ENCODE measurements around the gene CFAP20DC.
A peak's percentile ranks its signal among the peaks of the same experiment; 100 is the strongest.
"Not testable (repeated sequence)": the region's sequence is repeated elsewhere in the genome, so short reads cannot be mapped to it uniquely, and the experiment has no call there.

CFAP20DC gene

DNA sequence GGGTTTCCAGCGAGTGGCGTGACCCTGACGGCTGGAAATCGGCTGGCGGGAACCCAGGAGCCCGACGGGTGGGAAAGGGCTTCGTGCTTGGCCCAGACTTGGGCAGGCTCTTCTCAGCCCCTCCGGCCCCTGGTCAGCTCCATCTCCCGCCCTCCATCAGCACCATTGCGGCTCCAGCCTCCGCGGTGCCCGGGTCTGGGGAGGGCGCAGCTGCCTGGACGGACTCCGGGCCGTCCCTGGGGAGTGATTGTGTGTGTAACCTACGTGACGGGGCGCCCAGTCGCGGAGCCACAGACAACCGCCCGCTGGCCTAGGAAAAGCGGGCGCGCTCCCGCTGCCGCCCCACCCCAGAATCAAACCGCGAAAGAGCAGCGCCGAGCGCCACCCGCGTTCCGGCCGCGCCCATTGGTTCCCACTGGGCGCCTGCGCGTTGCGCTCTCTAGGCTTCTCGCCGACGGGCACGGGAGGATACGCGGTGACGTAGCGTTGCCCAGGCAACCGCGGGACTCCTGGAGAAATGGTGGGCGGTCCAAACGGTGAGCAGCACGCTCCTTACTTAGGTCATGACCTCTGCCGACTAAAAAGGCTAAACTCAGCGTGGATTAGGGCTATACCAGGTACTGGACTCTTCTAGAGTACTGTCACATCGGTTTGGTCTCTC is at the start of gene CFAP20DC:
CFAP20DC (minus strand) TSS at position 355 of the 661 bp plus-strand sequence. CDS start 394 bp downstream, outside the sequence.
- Mint-ChIP-seq H3K4me1 (peaks cover 4% of the 10 kb centered on the region), H3K4me3 (peak within 1 kb of the TSS; percentile 83), H3K36me3 (no peaks in the 10 kb centered on the region), H3K9me3 (no peaks in the 10 kb centered on the region), H3K27ac (peak within 1 kb of the TSS; percentile 77), H3K27me3 (no peaks in the 10 kb centered on the region)
- peak; percentile 98 for ATAC-seq

DNA sequence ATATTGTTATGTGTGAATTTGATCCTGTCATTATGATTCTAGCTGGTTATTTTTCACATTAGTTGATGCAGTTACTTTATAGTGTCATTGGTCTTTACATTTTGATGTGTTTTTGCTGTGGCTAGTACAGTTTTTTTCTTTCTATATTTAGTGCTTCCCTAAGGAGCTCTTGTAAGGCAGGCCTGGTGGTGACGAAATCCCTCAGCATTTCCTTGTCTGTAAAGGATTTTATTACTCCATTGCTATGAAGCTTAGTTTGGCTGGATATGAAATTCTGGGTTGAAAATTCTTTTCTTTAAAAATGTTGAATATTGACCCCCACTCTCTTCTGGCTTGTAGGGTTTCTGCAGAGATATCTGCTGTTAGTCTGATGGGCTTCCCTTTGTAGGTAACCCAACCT is 48.7 kb upstream of the CFAP20DC start:
- H3K4me1 Mint-ChIP-seq, H3K36me3 Mint-ChIP-seq, H3K27ac Mint-ChIP-seq, ATAC-seq, H3K4me3 Mint-ChIP-seq: not testable (repeated sequence)
- Mint-ChIP-seq H3K9me3 (peaks cover 16% of the 10 kb centered on the region), H3K27me3 (peaks cover 38% of the 10 kb centered on the region)

DNA sequence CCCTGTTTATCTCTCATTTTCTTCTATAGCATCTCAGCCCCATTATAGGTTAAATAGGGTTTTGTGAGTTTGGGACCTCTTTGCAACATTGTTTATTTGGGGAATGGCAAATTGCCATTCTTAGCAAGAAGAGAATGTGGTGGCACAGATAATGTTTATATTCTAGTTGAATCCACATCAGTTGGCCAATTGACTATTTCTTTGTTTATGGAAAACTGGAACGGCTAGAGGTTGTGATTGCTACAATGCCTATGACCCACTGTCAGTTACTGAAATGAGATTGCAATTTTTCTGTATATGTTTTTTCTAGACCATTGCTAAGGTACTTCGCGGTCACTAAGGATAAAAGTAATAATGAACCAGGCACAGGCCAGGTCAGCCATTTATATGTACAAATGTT is 44.6 kb upstream of the CFAP20DC start:
- H3K27me3 Mint-ChIP-seq, result peaks cover 18% of the 10 kb centered on the region

DNA sequence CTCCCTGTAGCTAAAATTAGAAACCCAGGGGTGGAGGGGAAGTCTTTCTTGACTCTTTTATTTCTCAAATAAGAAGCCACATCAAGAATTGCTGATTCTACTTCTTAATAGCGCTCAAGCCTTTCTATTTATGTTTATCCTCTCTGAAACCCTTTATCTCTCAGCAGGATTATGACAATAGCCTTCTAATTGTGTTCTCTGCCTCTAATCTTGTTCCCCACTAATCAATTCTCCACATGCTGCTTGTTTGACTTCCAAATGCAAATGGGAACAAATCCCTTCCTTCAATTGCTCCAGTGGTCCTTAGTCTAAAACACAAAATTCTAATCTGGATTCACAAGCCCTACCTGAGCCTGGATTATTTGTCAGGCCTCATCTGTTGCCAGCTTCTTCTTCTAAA is 43.7 kb upstream of the CFAP20DC start:
- H3K4me3 Mint-ChIP-seq, result no peak overlapping the region
- H3K36me3 Mint-ChIP-seq, result peaks cover 6% of the 10 kb centered on the region
- H3K9me3 Mint-ChIP-seq, result peaks cover 11% of the 10 kb centered on the region
- H3K27ac Mint-ChIP-seq, result no peak overlapping the region
- H3K4me1 Mint-ChIP-seq, result no peaks in the 10 kb centered on the region
- ATAC-seq, result no peak
- H3K27me3 Mint-ChIP-seq, result peaks cover 18% of the 10 kb centered on the region

More for the DNA sequence above, 44.6 kb upstream of the CFAP20DC start:
- ATAC-seq, result no peak
- Mint-ChIP-seq H3K4me3 (no peak overlapping the region), H3K4me1 (no peaks in the 10 kb centered on the region), H3K36me3 (peaks cover 6% of the 10 kb centered on the region), H3K27ac (no peak overlapping the region), H3K9me3 (peaks cover 16% of the 10 kb centered on the region)

DNA sequence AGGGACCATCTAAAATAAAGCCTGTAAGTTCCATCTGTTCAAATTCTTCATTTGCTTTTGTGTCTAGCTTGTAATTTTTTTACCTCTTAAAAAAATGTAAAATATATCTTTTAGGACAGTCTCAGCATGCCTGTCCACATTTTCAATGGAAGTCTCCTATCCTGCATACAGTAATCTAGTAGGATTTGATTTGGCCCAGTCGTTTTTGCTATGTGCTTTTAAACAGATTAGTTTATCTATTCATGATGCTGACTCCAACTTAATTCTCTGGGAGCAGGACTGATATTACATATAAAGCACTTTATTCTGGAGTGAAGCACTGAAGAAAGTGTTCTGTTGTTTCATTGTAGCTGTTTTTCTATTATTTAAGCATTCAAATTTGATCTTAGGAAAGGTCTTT is 38.9 kb upstream of the CFAP20DC start:
- no peak overlapping the region for H3K27ac Mint-ChIP-seq
- no peak overlapping the region for H3K4me3 Mint-ChIP-seq
- no peaks in the 10 kb centered on the region for H3K9me3 Mint-ChIP-seq
- no peaks in the 10 kb centered on the region for H3K36me3 Mint-ChIP-seq
- peaks cover 2% of the 10 kb centered on the region for H3K27me3 Mint-ChIP-seq
- no peaks in the 10 kb centered on the region for H3K4me1 Mint-ChIP-seq
- ATAC-seq, result no peak

DNA sequence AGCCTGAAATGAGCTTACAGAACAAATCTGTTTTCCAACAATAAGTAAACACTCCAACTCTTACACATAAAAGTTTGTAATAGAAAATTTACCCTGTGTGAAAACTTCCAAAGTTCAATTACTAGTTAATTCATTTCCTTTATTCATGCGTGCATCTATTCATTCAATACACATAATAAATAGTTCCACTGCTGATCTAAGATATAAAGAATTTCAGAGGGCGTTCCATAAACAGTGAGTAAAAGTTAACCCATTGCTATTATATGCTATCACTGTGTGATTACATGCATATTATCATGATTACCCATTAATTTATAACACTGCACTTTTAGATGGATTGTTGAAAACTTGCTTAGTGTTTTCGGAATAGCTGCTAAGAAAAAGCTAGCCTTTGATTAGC is 36.2 kb upstream of the CFAP20DC start:
- no peak for ATAC-seq
- no peaks in the 10 kb centered on the region for H3K4me1 Mint-ChIP-seq
- H3K9me3 Mint-ChIP-seq, result no peaks in the 10 kb centered on the region
- H3K27me3 Mint-ChIP-seq, result peaks cover 21% of the 10 kb centered on the region
- H3K4me3 Mint-ChIP-seq, result no peak overlapping the region
- H3K36me3 Mint-ChIP-seq, result no peaks in the 10 kb centered on the region
- no peak overlapping the region for H3K27ac Mint-ChIP-seq

DNA sequence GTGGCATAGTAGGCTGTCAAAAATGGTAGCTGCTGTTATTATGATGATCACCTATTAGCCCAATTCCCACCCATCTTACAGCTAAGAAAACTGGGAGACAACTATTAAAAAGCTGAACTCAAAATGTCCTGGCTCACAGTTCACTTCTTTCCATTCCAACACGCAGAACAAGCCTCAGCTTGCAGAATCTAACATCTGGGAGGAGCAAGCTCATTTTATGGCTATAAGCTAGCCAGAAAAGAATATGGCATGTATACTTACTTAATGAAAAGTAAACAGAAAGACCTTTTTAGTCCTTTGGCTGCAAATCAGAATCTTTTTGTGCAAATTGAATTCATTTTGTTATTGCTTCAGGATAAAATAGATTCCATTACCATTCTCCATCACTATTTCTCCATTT is 34.8 kb upstream of the CFAP20DC start:
- no peak for ATAC-seq
- Mint-ChIP-seq H3K9me3 (no peaks in the 10 kb centered on the region), H3K4me1 (no peaks in the 10 kb centered on the region), H3K27ac (no peak overlapping the region), H3K36me3 (no peaks in the 10 kb centered on the region), H3K27me3 (peaks cover 29% of the 10 kb centered on the region), H3K4me3 (no peak overlapping the region)

DNA sequence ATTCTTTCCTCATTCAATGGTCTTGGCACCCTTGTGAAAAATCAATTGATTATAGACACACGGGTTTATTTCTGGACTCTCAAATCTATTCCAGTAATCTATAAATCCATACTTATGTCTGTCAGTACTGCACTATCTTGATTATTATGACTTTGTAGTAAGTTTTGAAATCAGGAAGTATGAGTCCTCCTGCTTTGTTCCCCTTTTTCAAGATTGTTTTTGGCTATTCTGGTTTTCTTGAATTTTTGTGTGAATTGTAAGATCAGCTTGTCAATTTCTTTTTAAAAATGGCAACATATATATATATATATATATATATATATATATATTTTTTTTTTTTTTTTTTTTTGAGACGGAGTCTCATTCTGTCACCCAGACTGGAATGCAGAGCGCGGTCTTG is 32.3 kb upstream of the CFAP20DC start:
- H3K27ac Mint-ChIP-seq, result no peak overlapping the region

DNA sequence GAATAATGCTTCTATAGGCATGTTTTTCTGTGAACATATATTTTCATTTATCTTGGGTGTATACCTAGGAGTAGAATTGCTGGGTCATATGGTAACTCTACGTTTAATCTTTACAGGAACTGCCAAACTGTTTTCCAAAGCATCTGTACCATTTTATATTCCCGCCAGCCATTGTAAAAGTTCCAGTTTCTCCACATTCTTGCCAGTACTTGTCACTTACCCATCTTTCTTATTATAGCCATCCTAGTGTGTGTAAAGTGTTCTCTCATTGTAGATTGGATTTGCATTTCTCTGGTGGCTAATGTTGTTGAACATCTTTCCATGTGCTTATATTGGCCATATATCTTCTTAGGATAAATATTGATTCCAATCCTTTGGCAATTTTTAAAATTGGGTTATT is 31.2 kb upstream of the CFAP20DC start:
- H3K27me3 Mint-ChIP-seq, result peaks cover 29% of the 10 kb centered on the region
- no peaks in the 10 kb centered on the region for H3K36me3 Mint-ChIP-seq
- H3K9me3 Mint-ChIP-seq, result no peaks in the 10 kb centered on the region
- H3K4me3 Mint-ChIP-seq, result no peak overlapping the region
- no peak overlapping the region for H3K27ac Mint-ChIP-seq
- H3K4me1 Mint-ChIP-seq, result no peaks in the 10 kb centered on the region
- no peak for ATAC-seq

More for the DNA sequence above, 32.3 kb upstream of the CFAP20DC start:
- H3K27me3 Mint-ChIP-seq, result peaks cover 29% of the 10 kb centered on the region
- H3K9me3 Mint-ChIP-seq, result no peaks in the 10 kb centered on the region
- H3K4me3 Mint-ChIP-seq, result no peak overlapping the region
- ATAC-seq, result no peak
- no peaks in the 10 kb centered on the region for H3K36me3 Mint-ChIP-seq
- H3K4me1 Mint-ChIP-seq, result no peaks in the 10 kb centered on the region

DNA sequence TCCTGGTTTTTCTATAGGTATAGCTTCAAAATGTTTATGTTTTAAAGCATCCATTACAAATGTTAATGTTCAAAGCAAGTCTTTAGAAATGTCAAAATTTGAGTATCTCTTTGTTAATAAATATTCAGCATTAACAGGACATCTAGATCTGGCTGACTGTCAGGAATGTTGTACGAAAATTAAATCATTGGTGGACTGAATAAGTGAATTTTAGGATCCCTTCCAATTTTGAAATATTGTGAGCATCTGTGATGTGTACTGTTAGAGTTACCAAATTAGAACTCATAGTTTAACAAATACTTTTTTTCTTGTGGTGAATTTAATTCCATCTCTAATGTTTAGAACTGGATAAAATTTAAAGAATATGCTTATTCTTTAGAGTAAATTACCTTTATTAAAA is 30.1 kb upstream of the CFAP20DC start:
- H3K4me1 Mint-ChIP-seq, result no peaks in the 10 kb centered on the region
- no peaks in the 10 kb centered on the region for H3K36me3 Mint-ChIP-seq
- no peak for ATAC-seq
- no peaks in the 10 kb centered on the region for H3K9me3 Mint-ChIP-seq
- H3K4me3 Mint-ChIP-seq, result no peak overlapping the region
- no peak overlapping the region for H3K27ac Mint-ChIP-seq
- H3K27me3 Mint-ChIP-seq, result peaks cover 29% of the 10 kb centered on the region

DNA sequence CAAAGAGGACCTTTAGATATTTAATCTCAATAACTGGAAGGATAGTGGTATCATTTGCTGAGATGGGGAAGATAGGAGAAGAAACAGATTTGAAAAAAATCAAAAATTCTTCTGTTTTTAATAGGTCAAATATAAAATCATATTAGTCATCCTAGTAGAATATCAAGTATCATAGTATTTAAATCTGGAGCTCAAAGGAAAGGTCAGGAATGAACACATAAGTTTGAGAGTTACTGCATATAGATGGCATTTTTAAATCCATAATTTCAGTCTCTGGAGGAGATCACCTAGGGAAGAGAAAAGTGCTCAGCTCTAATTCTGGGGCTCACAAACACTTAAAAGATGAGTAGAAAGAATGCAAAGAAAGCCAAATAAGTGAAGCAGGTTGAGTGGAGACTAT is 24.9 kb upstream of the CFAP20DC start:
- H3K9me3 Mint-ChIP-seq, result no peaks in the 10 kb centered on the region
- no peaks in the 10 kb centered on the region for H3K36me3 Mint-ChIP-seq
- no peak for ATAC-seq
- no peaks in the 10 kb centered on the region for H3K4me1 Mint-ChIP-seq
- no peak overlapping the region for H3K4me3 Mint-ChIP-seq
- no peak overlapping the region for H3K27ac Mint-ChIP-seq
- H3K27me3 Mint-ChIP-seq, result peaks cover 26% of the 10 kb centered on the region

DNA sequence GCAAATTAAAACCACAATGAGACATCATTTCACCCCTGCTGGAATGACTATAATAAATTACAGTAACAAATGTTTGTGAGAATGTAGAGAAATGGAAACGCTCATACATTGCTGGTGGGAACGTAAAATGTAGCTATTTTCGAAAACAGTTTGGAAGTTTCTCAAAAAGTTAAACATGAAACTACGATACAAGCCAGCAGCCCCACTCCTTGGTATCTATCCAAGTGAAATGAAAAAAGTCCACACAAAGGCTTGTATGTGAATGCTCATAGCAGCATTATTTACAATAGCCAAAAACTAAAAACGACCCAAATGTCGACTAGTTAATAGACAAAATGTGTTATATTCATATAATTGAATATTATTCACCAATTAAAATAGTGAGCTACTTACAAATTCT is 22.9 kb upstream of the CFAP20DC start:
- no peaks in the 10 kb centered on the region for H3K4me1 Mint-ChIP-seq
- H3K27me3 Mint-ChIP-seq, result peaks cover 32% of the 10 kb centered on the region
- H3K36me3 Mint-ChIP-seq, result no peaks in the 10 kb centered on the region
- H3K9me3 Mint-ChIP-seq, result no peaks in the 10 kb centered on the region
- no peak overlapping the region for H3K4me3 Mint-ChIP-seq
- no peak overlapping the region for H3K27ac Mint-ChIP-seq
- no peak for ATAC-seq

DNA sequence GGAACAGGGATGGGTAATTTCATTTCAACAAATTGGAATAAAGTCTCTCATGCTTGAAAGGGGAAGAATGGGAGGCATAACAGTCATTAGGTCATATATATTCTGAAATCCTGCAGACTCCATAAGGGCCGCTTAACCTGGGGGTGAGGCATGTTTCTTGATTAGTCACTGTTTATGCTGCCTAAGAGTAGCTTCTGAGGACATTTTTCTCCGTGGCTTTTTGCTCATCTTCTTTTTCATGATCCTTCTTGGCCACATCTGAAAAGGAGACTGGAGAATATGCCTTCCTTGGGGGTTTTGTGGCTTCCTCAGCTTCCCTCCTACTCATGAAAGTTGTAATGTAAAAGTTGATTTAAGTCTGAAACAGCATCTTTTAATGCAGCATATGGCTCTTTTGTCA is 20.0 kb upstream of the CFAP20DC start:
- peaks cover 44% of the 10 kb centered on the region for H3K27me3 Mint-ChIP-seq
- no peak overlapping the region for H3K27ac Mint-ChIP-seq
- no peak overlapping the region for H3K4me3 Mint-ChIP-seq
- no peak for ATAC-seq
- H3K4me1 Mint-ChIP-seq, result no peaks in the 10 kb centered on the region
- no peaks in the 10 kb centered on the region for H3K36me3 Mint-ChIP-seq
- H3K9me3 Mint-ChIP-seq, result no peaks in the 10 kb centered on the region

DNA sequence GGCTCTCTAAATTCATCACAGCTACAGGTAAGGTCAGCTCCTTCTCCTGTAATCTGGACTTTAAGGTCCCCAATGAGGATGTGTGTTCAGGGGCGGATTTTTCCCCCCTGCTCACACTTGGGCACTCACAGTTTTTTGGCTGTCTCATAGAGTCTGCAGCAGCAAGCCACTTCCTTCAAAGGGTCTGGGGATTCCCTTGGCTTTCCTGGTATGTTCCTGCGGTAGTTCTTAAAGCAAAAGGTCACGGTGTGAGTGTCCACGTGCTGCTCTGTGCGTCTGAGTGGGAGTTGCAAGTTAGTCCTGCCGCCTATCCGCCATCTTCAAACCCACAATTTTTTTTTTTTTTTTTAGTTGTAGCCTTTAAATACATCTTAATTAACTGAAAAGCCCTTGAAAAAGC is 15.4 kb upstream of the CFAP20DC start:
- Mint-ChIP-seq H3K4me3 (no peak overlapping the region), H3K27me3 (peaks cover 60% of the 10 kb centered on the region), H3K36me3 (no peaks in the 10 kb centered on the region), H3K4me1 (no peaks in the 10 kb centered on the region), H3K9me3 (no peaks in the 10 kb centered on the region), H3K27ac (no peak overlapping the region)
- no peak for ATAC-seq

DNA sequence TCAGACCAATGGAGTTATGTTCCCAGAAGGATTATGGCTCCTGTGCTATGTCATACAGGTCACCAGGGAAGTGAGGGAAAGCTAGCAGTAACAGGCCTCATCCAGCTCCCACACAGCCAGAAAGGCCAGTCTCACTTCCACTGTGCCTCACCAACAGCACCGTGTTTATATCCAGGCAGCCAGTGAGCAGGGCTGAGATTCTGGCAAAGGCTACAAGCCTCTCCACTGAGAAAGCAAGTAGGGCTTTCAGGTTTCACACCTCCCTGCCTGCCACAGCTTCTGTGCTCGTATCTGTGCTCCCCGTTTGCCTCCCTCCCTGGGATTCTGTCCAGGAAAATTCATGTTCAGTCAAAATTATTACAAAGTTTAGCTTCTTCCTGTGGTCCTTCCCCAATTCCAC is 14.9 kb upstream of the CFAP20DC start:
- H3K9me3 Mint-ChIP-seq, result no peaks in the 10 kb centered on the region
- no peaks in the 10 kb centered on the region for H3K36me3 Mint-ChIP-seq
- no peaks in the 10 kb centered on the region for H3K4me1 Mint-ChIP-seq
- H3K4me3 Mint-ChIP-seq, result no peak overlapping the region
- no peak for ATAC-seq
- peaks cover 55% of the 10 kb centered on the region for H3K27me3 Mint-ChIP-seq
- no peak overlapping the region for H3K27ac Mint-ChIP-seq

DNA sequence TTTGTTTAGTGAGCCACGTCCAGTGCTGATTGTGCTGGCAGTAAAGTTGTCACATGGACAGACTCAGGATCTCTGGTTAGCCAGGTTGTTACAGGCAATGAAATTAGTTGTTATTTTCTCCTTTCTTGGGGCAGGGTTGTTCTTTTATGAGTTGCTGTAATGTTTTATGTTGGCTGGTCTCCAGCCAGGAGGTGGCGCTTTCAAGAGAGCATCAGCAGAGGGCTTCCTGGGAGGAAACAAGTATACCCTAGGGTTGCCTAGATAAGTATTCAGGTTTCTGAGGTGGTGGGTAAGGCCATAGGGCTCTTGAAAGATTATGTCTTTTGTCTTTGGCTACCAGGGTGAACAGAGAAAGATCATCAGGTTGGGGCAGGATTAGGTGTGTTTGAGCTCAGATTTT is 14.5 kb upstream of the CFAP20DC start:
- no peak for ATAC-seq
- peaks cover 50% of the 10 kb centered on the region for H3K27me3 Mint-ChIP-seq
- no peaks in the 10 kb centered on the region for H3K36me3 Mint-ChIP-seq
- no peak overlapping the region for H3K27ac Mint-ChIP-seq
- no peak overlapping the region for H3K4me3 Mint-ChIP-seq
- no peaks in the 10 kb centered on the region for H3K4me1 Mint-ChIP-seq
- H3K9me3 Mint-ChIP-seq, result no peaks in the 10 kb centered on the region

DNA sequence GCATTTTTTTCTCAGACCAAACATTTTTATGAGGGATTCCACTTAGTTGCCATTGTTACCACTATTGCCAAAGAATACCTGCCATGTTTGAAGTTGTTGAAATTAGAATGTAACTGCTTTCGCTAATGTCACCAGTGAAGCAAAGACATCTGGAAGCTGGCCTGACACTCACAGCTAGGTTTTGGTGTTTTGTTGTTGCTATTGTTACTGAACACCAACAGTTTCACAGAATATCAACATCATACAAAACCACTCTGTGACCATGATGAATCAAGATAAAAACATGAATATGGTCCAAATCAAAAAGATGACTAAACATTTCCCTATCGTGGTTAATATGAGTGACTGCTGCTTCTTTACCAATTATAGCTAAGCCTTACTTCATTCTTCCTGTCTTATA is 6.9 kb upstream of the CFAP20DC start:
- Mint-ChIP-seq H3K4me3 (no peak overlapping the region), H3K36me3 (no peaks in the 10 kb centered on the region), H3K4me1 (no peaks in the 10 kb centered on the region), H3K9me3 (no peaks in the 10 kb centered on the region), H3K27me3 (peaks cover 6% of the 10 kb centered on the region), H3K27ac (no peak overlapping the region)
- no peak for ATAC-seq

Data from stimulated activated memory B cell treated with anti-CD40 and anti-IgM and Interleukin-4, amounts not matched to agents 10 μg/mL and 1 μg/mL and 100 μg/mL, for 72 hours (primary cell).